SKM-1 (cell line): Measurements from ENCODE around the gene CAPN3.

ENCODE experiments used
- DNase-seq: peaks from one replicate; lab custom pipeline; 2025; ENCODE audit not compliant: unreplicated experiment; lab: John Stamatoyannopoulos, UW

The CAPN3 gene

DNA sequence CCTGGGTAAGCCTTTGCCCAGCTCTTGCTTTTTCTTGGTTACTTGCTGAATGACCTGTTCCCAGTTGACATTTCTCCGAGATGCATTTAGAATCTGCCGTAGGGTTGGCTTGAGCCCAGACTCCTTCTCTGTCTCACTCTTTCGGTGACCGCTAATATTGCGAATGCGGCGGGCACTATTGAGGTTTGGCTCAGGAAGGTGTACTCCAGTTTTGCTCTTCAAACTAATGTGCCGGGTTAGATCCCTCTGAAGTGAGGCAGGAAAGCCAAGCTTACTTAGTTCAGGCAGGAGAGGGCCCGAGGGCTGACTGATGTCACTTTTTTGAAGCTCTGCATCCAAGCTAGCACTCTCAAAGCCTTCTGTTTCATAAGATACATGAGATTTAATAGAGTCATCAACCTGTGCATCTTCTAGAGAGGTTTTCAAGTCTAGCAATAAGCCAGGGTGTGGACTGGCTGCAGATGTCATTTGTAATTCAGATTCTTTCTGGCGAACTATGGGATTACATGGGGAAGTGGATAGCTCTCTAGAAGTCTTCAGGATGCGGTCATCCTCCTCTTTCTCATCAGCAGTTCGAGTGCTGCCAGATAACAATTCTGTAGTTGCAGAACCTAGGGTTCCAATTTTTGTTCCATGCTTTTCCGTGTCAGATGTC lies 90.6 kb downstream of the CAPN3 start:
- no peak for DNase-seq

DNA sequence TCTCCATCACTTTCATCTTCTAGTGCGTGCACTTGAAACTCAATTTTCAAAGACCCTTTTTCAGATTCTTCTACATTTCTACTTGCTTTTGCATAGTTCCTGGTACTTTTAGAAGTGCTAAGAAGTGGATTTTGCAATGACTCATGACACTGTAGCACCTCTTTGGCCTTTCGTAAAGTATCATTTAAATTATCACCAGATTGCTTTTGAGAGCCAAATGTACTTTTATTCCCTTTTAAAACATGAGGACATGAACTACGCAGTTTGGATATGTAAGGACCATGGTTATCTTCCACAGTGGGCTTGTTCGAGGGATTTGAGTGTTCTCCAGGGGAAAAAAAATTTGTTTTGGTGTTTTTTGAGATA lies 91.1 kb downstream of the CAPN3 start:
- no peak for DNase-seq

DNA sequence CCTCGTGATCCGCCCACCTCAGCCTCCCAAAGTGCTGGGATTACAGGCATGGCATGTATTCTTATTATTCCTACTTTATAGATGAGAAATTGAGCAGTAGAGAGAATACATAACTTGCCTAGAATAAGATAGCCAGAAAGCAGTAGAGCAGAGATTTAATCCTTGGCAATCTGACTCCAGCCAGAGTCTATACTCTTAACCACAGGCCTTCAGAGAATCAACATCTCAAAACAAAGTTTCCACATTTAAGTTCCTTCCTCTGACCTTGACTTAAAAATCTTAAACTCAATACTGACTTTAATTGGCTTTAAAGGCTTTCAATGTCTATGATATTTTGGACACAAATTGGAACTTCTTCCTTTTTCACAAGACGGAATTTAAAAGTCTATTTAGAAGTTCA lies 94.5 kb downstream of the CAPN3 start:
- no peak for DNase-seq

DNA sequence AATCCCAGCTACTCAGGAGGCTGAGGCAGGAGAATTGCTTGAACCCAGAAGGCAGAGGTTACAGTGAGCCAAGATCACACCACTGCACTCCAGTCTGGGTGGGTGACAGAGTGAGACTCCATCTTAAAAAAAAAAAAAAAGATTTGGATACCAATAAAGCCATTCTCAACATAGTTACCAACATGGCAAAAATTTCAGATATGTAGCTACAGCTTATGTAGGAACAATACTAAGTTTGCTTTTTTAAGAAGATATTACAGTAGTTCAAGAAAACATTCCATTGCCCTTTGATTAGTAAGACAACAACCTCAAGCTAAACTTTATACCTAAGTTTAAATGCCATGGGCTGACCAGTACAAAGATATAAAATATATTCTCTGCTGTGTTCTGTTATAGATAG lies 97.2 kb downstream of the CAPN3 start:
- DNase-seq = no peak

DNA sequence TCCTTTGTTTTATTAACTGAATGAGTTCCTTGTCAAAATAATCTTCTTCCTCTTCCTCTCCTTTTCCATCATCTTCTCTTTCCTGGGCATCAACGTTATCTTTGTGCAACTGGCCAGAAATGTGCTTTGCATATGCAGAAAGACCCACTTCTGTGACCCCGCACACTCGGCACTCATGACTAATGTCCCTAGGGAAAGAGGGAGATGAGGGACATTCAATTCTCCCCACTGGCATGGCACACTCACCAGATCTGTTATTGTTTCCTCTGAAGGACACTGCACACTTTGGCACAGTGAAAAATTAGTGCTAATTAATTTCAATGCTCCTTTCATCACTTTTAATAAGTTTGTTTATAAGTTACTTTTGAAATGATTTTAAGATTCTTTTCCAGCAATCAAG lies 97.7 kb downstream of the CAPN3 start:
- no peak for DNase-seq

DNA sequence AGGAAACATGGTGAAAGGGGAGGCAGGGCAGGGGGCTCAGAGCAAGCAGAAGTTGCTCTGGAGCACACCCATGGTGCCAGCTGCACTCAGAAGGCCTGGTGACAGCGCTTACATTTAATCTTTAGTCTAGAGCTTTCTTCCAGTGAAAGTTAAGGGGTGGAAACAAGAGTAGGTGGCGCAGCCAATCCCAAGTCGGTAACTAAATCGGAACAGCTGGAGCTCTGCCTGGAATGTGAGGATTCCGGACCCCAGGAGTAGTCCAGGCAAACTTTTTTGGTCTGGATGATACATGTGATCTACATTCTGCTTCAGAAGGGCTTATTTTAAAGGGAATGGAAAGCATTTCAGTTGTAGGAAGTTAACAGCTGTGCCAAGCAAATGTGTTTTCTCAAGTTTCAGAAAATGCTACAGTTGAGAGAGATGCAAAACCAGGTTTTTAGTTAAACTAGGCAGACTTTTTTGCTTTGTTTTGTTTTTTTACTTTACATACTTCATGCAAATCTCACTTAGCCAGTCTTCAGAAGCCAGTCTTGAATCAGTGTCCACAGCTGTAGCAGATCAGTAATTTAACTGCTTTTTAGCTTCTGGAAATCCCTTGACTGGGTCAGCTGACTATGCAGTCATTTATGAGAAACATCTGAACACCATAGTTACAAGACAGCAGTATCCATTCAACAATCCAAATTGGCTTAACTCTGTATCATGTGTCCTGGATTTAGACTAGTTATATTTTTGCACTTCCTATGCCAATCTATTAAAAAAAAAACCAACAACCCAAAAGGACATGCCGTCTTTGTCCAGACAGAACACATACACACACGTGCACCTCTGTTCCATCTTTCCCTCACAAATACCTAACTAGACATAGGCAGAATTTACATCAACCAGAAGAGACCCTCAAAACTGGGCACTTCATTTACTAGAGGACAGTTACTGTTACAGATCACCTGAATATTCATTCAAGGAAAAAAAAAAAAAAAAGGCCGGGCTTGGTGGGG lies 98.4 kb downstream of the CAPN3 start:
- DNase-seq = no peak

DNA sequence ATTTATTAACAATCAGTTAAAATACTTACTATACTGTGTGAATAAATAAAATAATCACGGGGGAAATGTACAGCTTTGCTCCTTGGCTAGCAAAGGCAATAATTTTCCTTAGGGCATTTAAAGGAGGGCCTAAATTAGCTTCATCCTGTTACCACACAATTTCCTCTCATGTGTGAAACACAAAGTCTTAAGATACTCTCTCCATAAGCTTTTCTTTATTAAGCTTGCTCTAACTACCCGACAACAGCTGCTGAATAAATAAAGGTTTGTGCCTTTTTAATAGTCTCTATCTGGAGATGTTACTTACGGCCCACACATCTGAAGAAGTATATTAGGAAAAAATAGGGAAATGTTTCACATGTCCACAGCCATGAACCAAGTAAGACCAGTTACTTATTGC lies 102.0 kb downstream of the CAPN3 start:
- no peak for DNase-seq
